Natural killer cell (primary cell): Measurements from ENCODE around the gene KRT2. TPM values are rescaled to one million over a fixed set of nuclear protein-coding genes. Genes with fewer than 3 reads are reported as not detected.

Experiments
- ATAC-seq, 3 donors: fragments of 150-1000 bp in 2 of 3; fragments of 200-7000 bp in 1 of 3; cut with Tn5 transposase; 1 replicate in 1 of 3; 2 replicates in 2 of 3; pipeline ENCODE4 v1.10.0; 2021; ENCODE audit warnings: mild to moderate bottlenecking in 2 of 3, moderate library complexity in 2 of 3
- DNase-seq, 2 donors: peaks; one replicate each; pipeline versions ENCODE4 v3.0.0 to v3.0.0-alpha.2; 2013 to 2021; ENCODE audit warnings: mixed read lengths in 1 of 2
- H3K27ac ChIP-seq: one replicate; pipeline ENCODE4 v1.5.1; 2013; ENCODE audit warnings: mild to moderate bottlenecking, low read length
- H3K27me3 ChIP-seq: one replicate; pipeline ENCODE4 v1.6.1; 2013; ENCODE audit warnings: low read length; ENCODE audit not compliant: control insufficient read depth, insufficient read depth
- H3K36me3 ChIP-seq: one replicate; pipeline ENCODE4 v1.6.1; 2013; ENCODE audit warnings: low read length; ENCODE audit not compliant: control insufficient read depth, insufficient read depth
- H3K4me1 ChIP-seq: one replicate; pipeline ENCODE4 v1.6.1; 2013; ENCODE audit warnings: low read length; ENCODE audit not compliant: control insufficient read depth, insufficient read depth
- H3K4me3 ChIP-seq: one replicate; pipeline ENCODE4 v1.5.1; 2013; ENCODE audit warnings: low read length
- H3K9me3 ChIP-seq: one replicate; pipeline ENCODE4 v1.6.1; 2013; ENCODE audit warnings: low read length; ENCODE audit not compliant: control insufficient read depth, insufficient read depth
- H3K27ac Mint-ChIP-seq, 2 donors: one replicate each; pipeline ENCODE4 v1.8.0; 2022; ENCODE audit warnings: mild to moderate bottlenecking in 2 of 2, mixed read lengths in 2 of 2, moderate library complexity in 1 of 2
- H3K27me3 Mint-ChIP-seq, 2 donors: one replicate each; pipeline ENCODE4 v1.8.0; 2022; ENCODE audit warnings: low read depth in 2 of 2, mixed read lengths in 2 of 2
- H3K36me3 Mint-ChIP-seq: one replicate; pipeline ENCODE4 v1.8.0; 2022; ENCODE audit warnings: mixed read lengths
- H3K4me1 Mint-ChIP-seq, 2 donors: one replicate each; pipeline ENCODE4 v1.8.0; 2022; ENCODE audit warnings: mixed read lengths in 2 of 2
- H3K4me3 Mint-ChIP-seq: one replicate; pipeline ENCODE4 v1.8.0; 2022; ENCODE audit warnings: mild to moderate bottlenecking, moderate library complexity, mixed read lengths
- H3K9me3 Mint-ChIP-seq, 2 donors: one replicate each; pipeline ENCODE4 v1.8.0; 2022; ENCODE audit warnings: mixed read lengths in 2 of 2
- WGBS: methylation state at CpG from one replicate; pipeline ENCODE4 v1.1.7; 2013; ENCODE audit warnings: missing lambda C conversion rate; ENCODE audit not compliant: insufficient coverage; 5-methylcytosine and 5-hydroxymethylcytosine counted together
- intact Hi-C: fragments of 100-400 bp; cut with micrococcal nuclease; formaldehyde crosslinking; loops from one replicate; pipeline ENCODE4 v1.14.2; 2022
- total RNA-seq, 4 donors: library from RNA; stranded (reverse); fragments of 120-200 nt in 1 of 4; gene quantifications; one replicate each; pipeline versions ENCODE4 v1.2.3 to v1.2.4, GENCODE V29; 2013 to 2022
- TF ChIP-seq, protein P1 (sequence below): fragments of 200-600 bp; IDR thresholded peaks from one replicate; pipeline ENCODE4 v1.8.0; 2022; ENCODE audit warnings: antibody characterized with exemption

KRT2 gene
- total RNA-seq, 3 donors from 2014 or later (not counting 1 experiment from before 2014, with no cell fraction given): 0.63 to 1.4 (median 0.66) TPM

DNA sequence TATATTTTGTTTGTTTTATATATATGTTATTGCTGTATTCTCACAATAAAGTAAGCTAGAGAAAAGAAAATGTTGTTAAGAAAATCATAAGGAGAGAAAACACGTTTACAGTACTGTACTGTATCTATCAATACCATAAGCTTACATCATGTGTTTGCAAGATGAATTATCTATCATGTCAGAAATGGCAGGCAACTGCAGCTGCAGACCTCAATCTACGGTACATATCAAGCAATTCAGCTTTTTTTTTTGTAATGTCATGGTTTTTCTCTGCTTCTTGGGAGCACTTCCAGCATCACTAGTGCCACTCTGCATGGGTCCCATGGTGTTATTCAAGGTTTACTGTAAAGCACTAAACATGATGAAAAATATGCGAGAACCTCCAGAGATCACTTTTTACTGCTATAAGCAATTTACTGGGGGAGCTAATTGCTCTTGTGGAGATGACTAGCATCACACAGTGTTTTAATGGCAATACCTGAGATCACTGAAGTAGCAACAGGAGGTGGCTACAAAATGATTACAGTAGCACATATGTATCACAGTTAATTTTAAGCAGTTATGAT, 9.0 kb upstream of the KRT2 start:
- DNase-seq (no peak), ATAC-seq (no peak)
- no peak overlapping the region for H3K27ac ChIP-seq
- H3K4me1 Mint-ChIP-seq: peaks cover 19 to 56% of the 10 kb centered on the region in 2 donors
- peaks cover 10% of the 10 kb centered on the region for H3K4me1 ChIP-seq
- H3K36me3 ChIP-seq: no peaks in the 10 kb centered on the region
- H3K27ac Mint-ChIP-seq: no peak overlapping the region
- no peaks in the 10 kb centered on the region for H3K27me3 Mint-ChIP-seq
- H3K4me3 ChIP-seq: no peak overlapping the region
- intact Hi-C loops: no loop called here
- H3K9me3 ChIP-seq: no peaks in the 10 kb centered on the region
- H3K36me3 Mint-ChIP-seq: no peaks in the 10 kb centered on the region
- TF ChIP-seq, protein P1, sequence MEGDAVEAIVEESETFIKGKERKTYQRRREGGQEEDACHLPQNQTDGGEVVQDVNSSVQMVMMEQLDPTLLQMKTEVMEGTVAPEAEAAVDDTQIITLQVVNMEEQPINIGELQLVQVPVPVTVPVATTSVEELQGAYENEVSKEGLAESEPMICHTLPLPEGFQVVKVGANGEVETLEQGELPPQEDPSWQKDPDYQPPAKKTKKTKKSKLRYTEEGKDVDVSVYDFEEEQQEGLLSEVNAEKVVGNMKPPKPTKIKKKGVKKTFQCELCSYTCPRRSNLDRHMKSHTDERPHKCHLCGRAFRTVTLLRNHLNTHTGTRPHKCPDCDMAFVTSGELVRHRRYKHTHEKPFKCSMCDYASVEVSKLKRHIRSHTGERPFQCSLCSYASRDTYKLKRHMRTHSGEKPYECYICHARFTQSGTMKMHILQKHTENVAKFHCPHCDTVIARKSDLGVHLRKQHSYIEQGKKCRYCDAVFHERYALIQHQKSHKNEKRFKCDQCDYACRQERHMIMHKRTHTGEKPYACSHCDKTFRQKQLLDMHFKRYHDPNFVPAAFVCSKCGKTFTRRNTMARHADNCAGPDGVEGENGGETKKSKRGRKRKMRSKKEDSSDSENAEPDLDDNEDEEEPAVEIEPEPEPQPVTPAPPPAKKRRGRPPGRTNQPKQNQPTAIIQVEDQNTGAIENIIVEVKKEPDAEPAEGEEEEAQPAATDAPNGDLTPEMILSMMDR: no peak
- H3K9me3 Mint-ChIP-seq: no peaks in the 10 kb centered on the region
- no peaks in the 10 kb centered on the region for H3K27me3 ChIP-seq
- no peak overlapping the region for H3K4me3 Mint-ChIP-seq
- 100% methylated on average over 2 of the region's 3 CpGs for WGBS

DNA sequence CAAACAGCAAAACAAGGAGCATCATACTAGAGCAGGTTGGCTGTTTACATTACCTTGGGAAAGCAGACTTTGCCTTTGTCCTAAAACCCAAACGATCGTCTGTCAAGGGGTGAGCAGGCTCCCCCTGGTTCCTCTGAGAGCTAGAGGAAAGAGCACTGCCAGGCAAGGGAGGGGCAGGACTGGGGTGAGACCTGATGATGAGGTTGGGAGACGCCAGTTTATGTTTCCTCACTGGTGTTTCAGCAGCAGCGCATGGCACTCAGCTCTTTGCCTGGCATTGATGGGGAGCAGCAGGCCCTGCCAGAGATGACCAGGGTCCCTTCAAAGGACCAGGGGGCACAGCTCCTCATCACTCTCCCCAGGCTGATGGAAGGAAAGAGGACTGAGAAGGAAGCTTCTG, 7.9 kb upstream of the KRT2 start:
- no peak for ATAC-seq
- Mint-ChIP-seq H3K27me3 (no peaks in the 10 kb centered on the region), H3K27ac (peak overlapping the region in 1 of 2 donors; percentile 44), H3K36me3 (no peaks in the 10 kb centered on the region), H3K4me3 (no peak overlapping the region), H3K9me3 (no peaks in the 10 kb centered on the region), H3K4me1 (peaks cover 19 to 56% of the 10 kb centered on the region in 2 donors)
- intact Hi-C loops: no loop called here
- WGBS: 92% methylated on average over 4 of the region's 4 CpGs
- no peak overlapping the region for H3K4me3 ChIP-seq
- no peak for DNase-seq
- no peaks in the 10 kb centered on the region for H3K36me3 ChIP-seq
- H3K4me1 ChIP-seq: peaks cover 10% of the 10 kb centered on the region
- TF ChIP-seq, protein P1: no peak
- no peaks in the 10 kb centered on the region for H3K9me3 ChIP-seq
- H3K27ac ChIP-seq: no peak overlapping the region
- no peaks in the 10 kb centered on the region for H3K27me3 ChIP-seq

DNA sequence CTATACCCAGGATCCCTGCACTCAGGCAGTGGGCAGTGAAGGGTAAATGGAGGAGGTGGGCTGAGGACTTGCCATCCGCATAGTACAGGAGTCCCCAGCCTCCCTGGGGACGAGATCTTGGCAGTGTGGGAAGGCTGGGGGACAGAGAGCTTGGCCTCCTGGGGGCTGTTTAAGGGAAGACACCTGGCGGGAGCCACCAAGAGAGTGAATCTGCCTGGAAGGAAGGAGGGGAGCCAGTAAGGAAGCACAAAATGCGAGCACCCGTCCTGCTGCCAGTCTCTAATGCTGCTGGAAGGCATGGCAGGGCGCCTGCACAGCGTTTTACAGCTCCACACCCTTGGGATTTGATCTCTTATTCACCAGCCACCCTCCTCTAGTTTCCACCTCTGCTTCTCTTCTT, 7.4 kb upstream of the KRT2 start:
- H3K9me3 Mint-ChIP-seq: no peaks in the 10 kb centered on the region
- DNase-seq (no peak), ATAC-seq (no peak)
- 82% methylated on average over 7 of the region's 7 CpGs for WGBS
- no peak overlapping the region for H3K27ac ChIP-seq
- H3K27me3 Mint-ChIP-seq: no peaks in the 10 kb centered on the region
- H3K9me3 ChIP-seq: no peaks in the 10 kb centered on the region
- no peaks in the 10 kb centered on the region for H3K27me3 ChIP-seq
- no peaks in the 10 kb centered on the region for H3K36me3 Mint-ChIP-seq
- H3K27ac Mint-ChIP-seq: peak overlapping the region in 1 of 2 donors; percentile 44
- H3K4me3 ChIP-seq: no peak overlapping the region
- peaks cover 19 to 52% of the 10 kb centered on the region in 2 donors for H3K4me1 Mint-ChIP-seq
- no peaks in the 10 kb centered on the region for H3K36me3 ChIP-seq
- no peak overlapping the region for H3K4me3 Mint-ChIP-seq
- H3K4me1 ChIP-seq: peaks cover 10% of the 10 kb centered on the region
- intact Hi-C loops: no loop called here
- TF ChIP-seq, protein P1: no peak

DNA sequence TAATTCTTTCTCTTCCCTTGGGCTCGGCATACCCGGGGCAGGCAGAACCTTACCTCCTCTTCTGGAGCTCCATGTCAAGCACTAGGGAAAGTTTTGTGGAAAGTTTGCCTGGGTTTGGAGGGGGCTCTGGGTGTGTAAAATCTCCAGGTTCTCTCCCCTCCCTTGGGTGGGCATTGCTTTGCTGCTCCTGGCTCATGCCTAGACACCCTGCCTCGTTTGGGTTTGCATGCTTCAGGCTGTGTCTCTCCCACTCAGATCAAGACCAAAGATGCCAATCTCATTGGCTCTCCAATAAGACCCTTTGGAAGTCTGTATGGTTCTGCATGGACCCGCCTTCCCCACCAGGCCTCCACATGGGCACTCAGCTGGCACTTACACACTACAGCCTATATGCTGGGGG, 6.2 kb upstream of the KRT2 start:
- no peak overlapping the region for H3K4me3 ChIP-seq
- no peaks in the 10 kb centered on the region for H3K36me3 ChIP-seq
- ATAC-seq (no peak), DNase-seq (no peak)
- H3K9me3 ChIP-seq: no peaks in the 10 kb centered on the region
- peaks cover 21 to 41% of the 10 kb centered on the region in 2 donors for H3K4me1 Mint-ChIP-seq
- no peak overlapping the region for H3K27ac ChIP-seq
- intact Hi-C loops: no loop called here
- peak overlapping the region in 1 of 2 donors; percentile 40 for H3K27ac Mint-ChIP-seq
- no peaks in the 10 kb centered on the region for H3K27me3 Mint-ChIP-seq
- 89% methylated on average over 4 of the region's 4 CpGs for WGBS
- H3K4me1 ChIP-seq: peaks cover 10% of the 10 kb centered on the region
- no peaks in the 10 kb centered on the region for H3K27me3 ChIP-seq
- no peak overlapping the region for H3K4me3 Mint-ChIP-seq
- no peaks in the 10 kb centered on the region for H3K36me3 Mint-ChIP-seq
- H3K9me3 Mint-ChIP-seq: no peaks in the 10 kb centered on the region
- TF ChIP-seq, protein P1: no peak
